ENCODE results near the gene PFKFB3.

DNA sequence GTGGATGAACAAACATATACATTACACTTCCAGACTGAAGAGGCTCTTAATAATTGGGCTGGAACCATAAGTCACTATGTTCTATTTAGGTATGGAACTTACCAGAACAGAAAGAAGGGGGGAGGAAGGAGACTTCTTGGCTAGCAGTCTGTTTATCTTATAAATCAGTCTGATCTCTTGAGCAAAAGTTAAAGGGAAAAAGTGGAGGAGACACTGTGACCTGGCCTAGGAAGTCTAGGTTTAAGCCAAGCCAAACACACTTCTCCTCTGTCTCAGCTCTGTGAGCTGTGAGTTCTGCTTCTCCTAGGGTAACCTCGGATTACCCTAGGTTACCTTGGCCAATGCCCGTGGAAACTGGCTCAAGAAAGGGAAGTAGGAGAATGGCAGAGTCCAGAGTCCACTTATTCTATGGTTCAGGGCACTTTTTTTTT lies 95.2 kb downstream of the PFKFB3 start:
- TF ChIP-seq CTCF (IDR thresholded peaks at IDR 0.05 in 8 of 11, conservative IDR thresholded peaks at IDR 0.05 in 3 of 11) (no peak), POLR2AphosphoS5 (IDR thresholded peaks at IDR 0.05) (peak in 1 of 3 donors; percentile 31)

Data from spleen (tissue), 7 donors.